Activated CD4-positive, alpha-beta T cell treated with anti-CD3 and anti-CD28 coated beads for 1 hour (primary cell): Measurements from ENCODE around the gene CHAC1.

Source experiments
- DNase-seq: peaks from one replicate; pipeline ENCODE4 v3.0.0-alpha.2; 2020

The CHAC1 gene

GRCh38 chr15:40952901-40953712 is at the start of gene CHAC1:
TSS of gene CHAC1 (plus strand) at chr15:40953471. CDS start at chr15:40953584, 113 bp downstream.
- DNase-seq, result peak; percentile 93

GRCh38 chr15:40904552-40905201 is 48.6 kb upstream of the CHAC1 start:
- no peak for DNase-seq

- peak; percentile 65 for DNase-seq
Observed at GRCh38 chr15:40906091-40906990, 46.9 kb upstream of the CHAC1 start.

GRCh38 chr15:40906991-40907802 is 46.1 kb upstream of the CHAC1 start:
- DNase-seq, result no peak

GRCh38 chr15:40908095-40908494 is 45.2 kb upstream of the CHAC1 start:
- DNase-seq, result no peak

- DNase-seq, result no peak
Observed at GRCh38 chr15:40909662-40910630, 43.3 kb upstream of the CHAC1 start.

GRCh38 chr15:40911141-40911540 is 42.1 kb upstream of the CHAC1 start:
- DNase-seq, result no peak

GRCh38 chr15:40911693-40912092 is 41.6 kb upstream of the CHAC1 start:
- DNase-seq, result no peak

GRCh38 chr15:40912478-40912877 is 40.8 kb upstream of the CHAC1 start:
- no peak for DNase-seq

- no peak for DNase-seq
Observed at GRCh38 chr15:40914013-40914412, 39.3 kb upstream of the CHAC1 start.

GRCh38 chr15:40914486-40914885 is 38.8 kb upstream of the CHAC1 start:
- DNase-seq, result no peak

- DNase-seq, result no peak
Observed at GRCh38 chr15:40915116-40915661, 38.1 kb upstream of the CHAC1 start.

GRCh38 chr15:40915679-40916078 is 37.6 kb upstream of the CHAC1 start:
- DNase-seq, result no peak

GRCh38 chr15:40917585-40917984 is 35.7 kb upstream of the CHAC1 start:
- DNase-seq, result no peak

- DNase-seq, result no peak
Observed at GRCh38 chr15:40918146-40918798, 35.0 kb upstream of the CHAC1 start.

GRCh38 chr15:40918799-40919392 is 34.4 kb upstream of the CHAC1 start:
- no peak for DNase-seq

GRCh38 chr15:40921949-40922607 is 31.2 kb upstream of the CHAC1 start:
- no peak for DNase-seq

GRCh38 chr15:40922608-40923005 is 30.7 kb upstream of the CHAC1 start:
- no peak for DNase-seq

- no peak for DNase-seq
Observed at GRCh38 chr15:40923551-40923950, 29.7 kb upstream of the CHAC1 start.
